ENCODE results near the gene NECTIN2.
"Not testable (repeated sequence)": the region's sequence is repeated elsewhere in the genome, so short reads cannot be mapped to it uniquely, and the experiment has no call there.

The NECTIN2 gene

GRCh38 chr19:44855606-44856005 is 9.5 kb downstream of the NECTIN2 start:
- peaks cover 5% of the 10 kb centered on the region for H3K27me3 ChIP-seq (ENCODE audit: control insufficient read depth, low read length)
- no peak overlapping the region for H3K4me3 ChIP-seq (ENCODE audit: low read length)
- H3K36me3 ChIP-seq (ENCODE audit: control insufficient read depth, low read length), result no peaks in the 10 kb centered on the region
- no peaks in the 10 kb centered on the region for H3F3A ChIP-seq (ENCODE audit: control insufficient read depth, insufficient read depth)
- TF ChIP-seq CTCF (IDR thresholded peaks at IDR 0.05; ENCODE audit: low read depth, low read length, poor library complexity, severe bottlenecking) (no peak), EZH2phosphoT487 (IDR thresholded peaks at IDR 0.05; ENCODE audit: borderline replicate concordance, low read length) (no peak)
- H4K20me1 ChIP-seq (ENCODE audit: control insufficient read depth, insufficient read depth, low read depth, low read length), result no peaks in the 10 kb centered on the region
- no peaks in the 10 kb centered on the region for H3K9me3 ChIP-seq (ENCODE audit: control insufficient read depth, insufficient read depth, low read length)
- no peak overlapping the region for H3K4me2 ChIP-seq (ENCODE audit: low read length)
- H3K27ac ChIP-seq (ENCODE audit: low read depth, low read length), result no peak overlapping the region
- no peaks in the 10 kb centered on the region for H3K79me2 ChIP-seq (ENCODE audit: control insufficient read depth, low read length)
- H3K4me1 ChIP-seq (ENCODE audit: control insufficient read depth, low read length), result peaks cover under 1% of the 10 kb centered on the region
- H3K9me2 ChIP-seq (replicated peaks; ENCODE audit: control insufficient read depth, low read length), result no peaks in the 10 kb centered on the region

GRCh38 chr19:44856421-44857083 is 10.5 kb downstream of the NECTIN2 start:
- Histone ChIP-seq H3K27ac (ENCODE audit: low read depth, low read length) (no peak overlapping the region), H3K4me3 (ENCODE audit: low read length) (no peak overlapping the region), H3K4me2 (ENCODE audit: low read length) (no peak overlapping the region), H4K20me1 (ENCODE audit: control insufficient read depth, insufficient read depth, low read depth, low read length) (no peaks in the 10 kb centered on the region), H3F3A (ENCODE audit: control insufficient read depth, insufficient read depth) (no peaks in the 10 kb centered on the region), H3K4me1 (ENCODE audit: control insufficient read depth, low read length) (peaks cover 10% of the 10 kb centered on the region), H3K27me3 (ENCODE audit: control insufficient read depth, low read length) (peaks cover 3% of the 10 kb centered on the region; the same call in 1 of the 2 replicates), H3K36me3 (ENCODE audit: control insufficient read depth, low read length) (no peaks in the 10 kb centered on the region), H3K9me2 (replicated peaks; ENCODE audit: control insufficient read depth, low read length) (no peaks in the 10 kb centered on the region), H3K9me3 (ENCODE audit: control insufficient read depth, insufficient read depth, low read length) (no peaks in the 10 kb centered on the region), H3K79me2 (ENCODE audit: control insufficient read depth, low read length) (no peaks in the 10 kb centered on the region)
- TF ChIP-seq EZH2phosphoT487 (IDR thresholded peaks at IDR 0.05; ENCODE audit: borderline replicate concordance, low read length), result no peak
- no peak for TF ChIP-seq CTCF (IDR thresholded peaks at IDR 0.05; ENCODE audit: low read depth, low read length, poor library complexity, severe bottlenecking)

GRCh38 chr19:44857837-44858236 is 11.7 kb downstream of the NECTIN2 start:
- H3K36me3 ChIP-seq (ENCODE audit: control insufficient read depth, low read length), result no peaks in the 10 kb centered on the region
- TF ChIP-seq CTCF (IDR thresholded peaks at IDR 0.05; ENCODE audit: low read depth, low read length, poor library complexity, severe bottlenecking) (no peak), EZH2phosphoT487 (IDR thresholded peaks at IDR 0.05; ENCODE audit: borderline replicate concordance, low read length) (no peak)

GRCh38 chr19:44861576-44861975 is 15.5 kb downstream of the NECTIN2 start:
- not testable (repeated sequence) for H3K27me3 ChIP-seq (ENCODE audit: control insufficient read depth, low read length); H3K9me3 ChIP-seq (ENCODE audit: control insufficient read depth, insufficient read depth, low read length); H3K4me3 ChIP-seq (ENCODE audit: low read length); H4K20me1 ChIP-seq (ENCODE audit: control insufficient read depth, insufficient read depth, low read depth, low read length); H3K27ac ChIP-seq (ENCODE audit: low read depth, low read length); H3K79me2 ChIP-seq (ENCODE audit: control insufficient read depth, low read length); H3K36me3 ChIP-seq (ENCODE audit: control insufficient read depth, low read length); H3F3A ChIP-seq (ENCODE audit: control insufficient read depth, insufficient read depth); H3K9me2 ChIP-seq (replicated peaks; ENCODE audit: control insufficient read depth, low read length); H3K4me2 ChIP-seq (ENCODE audit: low read length); H3K4me1 ChIP-seq (ENCODE audit: control insufficient read depth, low read length)

More at GRCh38 chr19:44857837-44858236, 11.7 kb downstream of the NECTIN2 start:
- Histone ChIP-seq H4K20me1 (ENCODE audit: control insufficient read depth, insufficient read depth, low read depth, low read length) (no peaks in the 10 kb centered on the region), H3K27me3 (ENCODE audit: control insufficient read depth, low read length) (peaks cover 3% of the 10 kb centered on the region; the same call in 1 of the 2 replicates), H3K9me2 (replicated peaks; ENCODE audit: control insufficient read depth, low read length) (no peaks in the 10 kb centered on the region), H3K4me3 (ENCODE audit: low read length) (no peak overlapping the region), H3K27ac (ENCODE audit: low read depth, low read length) (no peak overlapping the region), H3K4me1 (ENCODE audit: control insufficient read depth, low read length) (peaks cover 10% of the 10 kb centered on the region), H3K9me3 (ENCODE audit: control insufficient read depth, insufficient read depth, low read length) (no peaks in the 10 kb centered on the region), H3K79me2 (ENCODE audit: control insufficient read depth, low read length) (no peaks in the 10 kb centered on the region), H3F3A (ENCODE audit: control insufficient read depth, insufficient read depth) (no peaks in the 10 kb centered on the region), H3K4me2 (ENCODE audit: low read length) (no peak overlapping the region)
